ENCODE data around the gene SLC22A1. TPM values are rescaled to one million over a fixed set of nuclear protein-coding genes. Genes with fewer than 3 reads are reported as not detected.
"Not testable (repeated sequence)": the region's sequence is repeated elsewhere in the genome, so short reads cannot be mapped to it uniquely, and the experiment has no call there.

SLC22A1 gene
- total RNA-seq, 1 experiment from 2014 or later = 1.2 TPM

DNA sequence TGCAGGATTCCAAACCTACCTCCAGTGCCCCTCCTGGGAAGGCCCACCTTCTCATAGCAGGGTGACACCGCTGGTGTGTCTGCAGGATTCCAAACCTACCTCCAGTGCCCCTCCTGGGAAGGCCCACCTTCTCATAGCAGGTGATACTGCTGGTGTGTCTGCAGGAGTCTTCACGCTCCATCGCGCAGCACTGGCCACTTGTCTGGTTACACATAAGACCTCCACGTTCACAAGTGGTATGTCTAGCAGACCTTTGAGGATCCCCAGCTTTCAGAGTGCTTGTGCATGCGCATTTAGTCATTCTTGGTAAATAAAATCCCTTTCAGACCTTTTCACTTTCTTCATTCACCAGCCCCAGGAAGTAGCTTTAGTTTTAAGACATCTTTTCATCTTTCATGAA lies 29.4 kb upstream of the SLC22A1 start:
- CTCF ChIA-PET; POLR2A ChIA-PET; H3K27ac Mint-ChIP-seq; H3K9me3 Mint-ChIP-seq; H3K27me3 Mint-ChIP-seq (ENCODE audit: low read depth); DNase-seq (ENCODE audit: low spot score); H3K4me3 Mint-ChIP-seq; H3K4me1 Mint-ChIP-seq; ATAC-seq: not testable (repeated sequence)
- H3K36me3 Mint-ChIP-seq = peaks cover 71% of the 10 kb centered on the region

DNA sequence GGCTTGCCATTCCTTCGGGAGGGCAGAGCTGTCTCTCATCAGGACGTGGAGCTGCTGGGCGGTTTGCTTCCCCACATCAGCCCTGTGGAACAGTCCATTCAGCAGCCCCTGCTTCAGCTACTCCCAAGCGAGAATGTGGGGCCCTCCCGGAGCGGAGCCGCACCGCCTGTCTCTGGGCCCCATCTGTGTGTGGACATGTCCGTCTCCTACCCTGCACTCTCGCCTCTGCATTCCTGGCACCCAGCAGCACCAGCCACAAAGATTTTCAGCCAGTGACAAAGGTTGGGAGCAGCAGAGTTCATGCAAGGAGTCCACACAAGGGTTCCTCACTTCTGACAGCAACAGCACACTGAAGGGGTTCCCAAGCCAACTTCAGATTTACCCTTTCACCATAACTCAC lies 29.0 kb upstream of the SLC22A1 start:
- H3K4me3 Mint-ChIP-seq = no peak overlapping the region
- ChIA-PET POLR2A (no interaction called here), CTCF (no interaction called here)
- peaks cover 71% of the 10 kb centered on the region for H3K36me3 Mint-ChIP-seq
- no peaks in the 10 kb centered on the region for H3K27me3 Mint-ChIP-seq (ENCODE audit: low read depth)
- H3K4me1 Mint-ChIP-seq = no peaks in the 10 kb centered on the region
- H3K27ac Mint-ChIP-seq = no peak overlapping the region
- no peaks in the 10 kb centered on the region for H3K9me3 Mint-ChIP-seq
- TF ChIP-seq, protein P1, sequence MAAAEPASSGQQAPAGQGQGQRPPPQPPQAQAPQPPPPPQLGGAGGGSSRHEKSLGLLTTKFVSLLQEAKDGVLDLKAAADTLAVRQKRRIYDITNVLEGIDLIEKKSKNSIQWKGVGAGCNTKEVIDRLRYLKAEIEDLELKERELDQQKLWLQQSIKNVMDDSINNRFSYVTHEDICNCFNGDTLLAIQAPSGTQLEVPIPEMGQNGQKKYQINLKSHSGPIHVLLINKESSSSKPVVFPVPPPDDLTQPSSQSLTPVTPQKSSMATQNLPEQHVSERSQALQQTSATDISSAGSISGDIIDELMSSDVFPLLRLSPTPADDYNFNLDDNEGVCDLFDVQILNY (CRISPR knock-in tag; IDR thresholded peaks at IDR 0.05) = no peak
- TF ChIP-seq, protein P2, sequence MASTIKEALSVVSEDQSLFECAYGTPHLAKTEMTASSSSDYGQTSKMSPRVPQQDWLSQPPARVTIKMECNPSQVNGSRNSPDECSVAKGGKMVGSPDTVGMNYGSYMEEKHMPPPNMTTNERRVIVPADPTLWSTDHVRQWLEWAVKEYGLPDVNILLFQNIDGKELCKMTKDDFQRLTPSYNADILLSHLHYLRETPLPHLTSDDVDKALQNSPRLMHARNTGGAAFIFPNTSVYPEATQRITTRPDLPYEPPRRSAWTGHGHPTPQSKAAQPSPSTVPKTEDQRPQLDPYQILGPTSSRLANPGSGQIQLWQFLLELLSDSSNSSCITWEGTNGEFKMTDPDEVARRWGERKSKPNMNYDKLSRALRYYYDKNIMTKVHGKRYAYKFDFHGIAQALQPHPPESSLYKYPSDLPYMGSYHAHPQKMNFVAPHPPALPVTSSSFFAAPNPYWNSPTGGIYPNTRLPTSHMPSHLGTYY (CRISPR knock-in tag; IDR thresholded peaks at IDR 0.05) = no peak
- TF ChIP-seq NR1H2 (CRISPR knock-in tag; IDR thresholded peaks at IDR 0.05) = no peak
- DNase-seq (ENCODE audit: low spot score) (no peak), ATAC-seq (no peak)

DNA sequence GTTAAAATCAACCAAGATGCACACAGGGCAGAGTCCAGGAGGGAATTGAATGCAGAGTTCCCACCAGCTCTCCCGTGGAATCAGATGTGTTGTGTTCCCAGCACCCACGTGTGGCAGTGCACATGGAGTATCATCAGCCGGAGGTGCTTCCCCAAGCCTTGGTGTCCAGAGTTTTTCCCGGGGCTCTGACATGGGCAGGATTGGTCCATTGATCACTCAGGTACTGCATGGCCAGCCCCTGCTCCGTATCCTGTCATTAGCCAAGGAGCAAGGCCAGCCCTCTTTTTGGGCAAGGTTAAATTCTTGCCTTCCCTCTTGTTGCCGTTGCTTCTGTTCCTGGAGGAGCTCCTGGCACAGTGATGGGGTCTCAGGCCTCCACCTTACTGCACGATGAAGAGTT lies 28.6 kb upstream of the SLC22A1 start:
- no peak for ATAC-seq
- no peaks in the 10 kb centered on the region for H3K27me3 Mint-ChIP-seq (ENCODE audit: low read depth)
- H3K36me3 Mint-ChIP-seq = peaks cover 72% of the 10 kb centered on the region
- DNase-seq (ENCODE audit: low spot score) = no peak
- no peaks in the 10 kb centered on the region for H3K4me1 Mint-ChIP-seq
- ChIA-PET CTCF (no interaction called here), POLR2A (no interaction called here)
- H3K4me3 Mint-ChIP-seq = no peak overlapping the region
- TF ChIP-seq GRHL2 (CRISPR knock-in tag; IDR thresholded peaks at IDR 0.05; ENCODE audit: insufficient replicate concordance, severe bottlenecking) (no peak), JUN (CRISPR knock-in tag; IDR thresholded peaks at IDR 0.05) (no peak)
- H3K27ac Mint-ChIP-seq = no peak overlapping the region
- H3K9me3 Mint-ChIP-seq = no peaks in the 10 kb centered on the region

DNA sequence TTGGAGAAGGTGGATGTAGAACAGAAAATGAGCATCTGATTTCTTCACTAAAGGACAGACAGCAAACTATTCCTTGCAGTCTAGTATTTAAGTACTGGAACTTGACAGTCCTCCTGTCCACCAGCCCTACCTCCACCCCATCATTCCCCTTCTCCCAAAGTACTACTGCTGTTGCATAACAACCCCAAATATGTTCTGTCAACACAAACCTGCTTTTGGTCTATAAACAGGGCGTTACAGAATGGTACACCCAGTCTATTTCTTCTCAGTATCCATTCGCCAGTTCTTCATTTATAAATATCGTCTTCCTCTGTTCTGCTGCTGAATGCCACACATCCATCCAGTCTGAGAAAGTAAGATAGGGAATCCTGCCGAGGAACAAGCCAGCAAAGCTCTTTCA lies 27.7 kb upstream of the SLC22A1 start:
- Mint-ChIP-seq H3K27me3 (ENCODE audit: low read depth) (no peaks in the 10 kb centered on the region), H3K27ac (no peak overlapping the region), H3K9me3 (no peaks in the 10 kb centered on the region), H3K4me1 (no peaks in the 10 kb centered on the region), H3K36me3 (peaks cover 73% of the 10 kb centered on the region), H3K4me3 (no peak overlapping the region)
- DNase-seq (ENCODE audit: low spot score) = no peak
- CTCF ChIA-PET = no interaction called here
- POLR2A ChIA-PET = no interaction called here
- ATAC-seq = no peak
- TF ChIP-seq NR3C1 (CRISPR knock-in tag; conservative IDR thresholded peaks at IDR 0.05; ENCODE audit: low read depth) = no peak
- TF ChIP-seq SMAD3 (CRISPR knock-in tag; IDR thresholded peaks at IDR 0.05; ENCODE audit: borderline replicate concordance) = no peak
- TF ChIP-seq, protein P3, sequence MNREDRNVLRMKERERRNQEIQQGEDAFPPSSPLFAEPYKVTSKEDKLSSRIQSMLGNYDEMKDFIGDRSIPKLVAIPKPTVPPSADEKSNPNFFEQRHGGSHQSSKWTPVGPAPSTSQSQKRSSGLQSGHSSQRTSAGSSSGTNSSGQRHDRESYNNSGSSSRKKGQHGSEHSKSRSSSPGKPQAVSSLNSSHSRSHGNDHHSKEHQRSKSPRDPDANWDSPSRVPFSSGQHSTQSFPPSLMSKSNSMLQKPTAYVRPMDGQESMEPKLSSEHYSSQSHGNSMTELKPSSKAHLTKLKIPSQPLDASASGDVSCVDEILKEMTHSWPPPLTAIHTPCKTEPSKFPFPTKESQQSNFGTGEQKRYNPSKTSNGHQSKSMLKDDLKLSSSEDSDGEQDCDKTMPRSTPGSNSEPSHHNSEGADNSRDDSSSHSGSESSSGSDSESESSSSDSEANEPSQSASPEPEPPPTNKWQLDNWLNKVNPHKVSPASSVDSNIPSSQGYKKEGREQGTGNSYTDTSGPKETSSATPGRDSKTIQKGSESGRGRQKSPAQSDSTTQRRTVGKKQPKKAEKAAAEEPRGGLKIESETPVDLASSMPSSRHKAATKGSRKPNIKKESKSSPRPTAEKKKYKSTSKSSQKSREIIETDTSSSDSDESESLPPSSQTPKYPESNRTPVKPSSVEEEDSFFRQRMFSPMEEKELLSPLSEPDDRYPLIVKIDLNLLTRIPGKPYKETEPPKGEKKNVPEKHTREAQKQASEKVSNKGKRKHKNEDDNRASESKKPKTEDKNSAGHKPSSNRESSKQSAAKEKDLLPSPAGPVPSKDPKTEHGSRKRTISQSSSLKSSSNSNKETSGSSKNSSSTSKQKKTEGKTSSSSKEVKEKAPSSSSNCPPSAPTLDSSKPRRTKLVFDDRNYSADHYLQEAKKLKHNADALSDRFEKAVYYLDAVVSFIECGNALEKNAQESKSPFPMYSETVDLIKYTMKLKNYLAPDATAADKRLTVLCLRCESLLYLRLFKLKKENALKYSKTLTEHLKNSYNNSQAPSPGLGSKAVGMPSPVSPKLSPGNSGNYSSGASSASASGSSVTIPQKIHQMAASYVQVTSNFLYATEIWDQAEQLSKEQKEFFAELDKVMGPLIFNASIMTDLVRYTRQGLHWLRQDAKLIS (CRISPR knock-in tag; IDR thresholded peaks at IDR 0.05; ENCODE audit: borderline replicate concordance) = no peak
- TF ChIP-seq FOXK1 (CRISPR knock-in tag; IDR thresholded peaks at IDR 0.05) = no peak
- TF ChIP-seq, protein P4, sequence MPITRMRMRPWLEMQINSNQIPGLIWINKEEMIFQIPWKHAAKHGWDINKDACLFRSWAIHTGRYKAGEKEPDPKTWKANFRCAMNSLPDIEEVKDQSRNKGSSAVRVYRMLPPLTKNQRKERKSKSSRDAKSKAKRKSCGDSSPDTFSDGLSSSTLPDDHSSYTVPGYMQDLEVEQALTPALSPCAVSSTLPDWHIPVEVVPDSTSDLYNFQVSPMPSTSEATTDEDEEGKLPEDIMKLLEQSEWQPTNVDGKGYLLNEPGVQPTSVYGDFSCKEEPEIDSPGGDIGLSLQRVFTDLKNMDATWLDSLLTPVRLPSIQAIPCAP (CRISPR knock-in tag; IDR thresholded peaks at IDR 0.05) = no peak
- TF ChIP-seq, protein P5, sequence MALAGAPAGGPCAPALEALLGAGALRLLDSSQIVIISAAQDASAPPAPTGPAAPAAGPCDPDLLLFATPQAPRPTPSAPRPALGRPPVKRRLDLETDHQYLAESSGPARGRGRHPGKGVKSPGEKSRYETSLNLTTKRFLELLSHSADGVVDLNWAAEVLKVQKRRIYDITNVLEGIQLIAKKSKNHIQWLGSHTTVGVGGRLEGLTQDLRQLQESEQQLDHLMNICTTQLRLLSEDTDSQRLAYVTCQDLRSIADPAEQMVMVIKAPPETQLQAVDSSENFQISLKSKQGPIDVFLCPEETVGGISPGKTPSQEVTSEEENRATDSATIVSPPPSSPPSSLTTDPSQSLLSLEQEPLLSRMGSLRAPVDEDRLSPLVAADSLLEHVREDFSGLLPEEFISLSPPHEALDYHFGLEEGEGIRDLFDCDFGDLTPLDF (CRISPR knock-in tag; IDR thresholded peaks at IDR 0.05) = no peak
- TF ChIP-seq JAZF1 (CRISPR knock-in tag; IDR thresholded peaks at IDR 0.05) = no peak
- TF ChIP-seq MYBL2 (CRISPR knock-in tag; IDR thresholded peaks at IDR 0.05) = no peak
- TF ChIP-seq PRRX2 (CRISPR knock-in tag; IDR thresholded peaks at IDR 0.05) = no peak
- TF ChIP-seq, protein P6, sequence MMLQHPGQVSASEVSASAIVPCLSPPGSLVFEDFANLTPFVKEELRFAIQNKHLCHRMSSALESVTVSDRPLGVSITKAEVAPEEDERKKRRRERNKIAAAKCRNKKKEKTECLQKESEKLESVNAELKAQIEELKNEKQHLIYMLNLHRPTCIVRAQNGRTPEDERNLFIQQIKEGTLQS (CRISPR knock-in tag; conservative IDR thresholded peaks at IDR 0.05) = no peak
- TF ChIP-seq, protein P7, sequence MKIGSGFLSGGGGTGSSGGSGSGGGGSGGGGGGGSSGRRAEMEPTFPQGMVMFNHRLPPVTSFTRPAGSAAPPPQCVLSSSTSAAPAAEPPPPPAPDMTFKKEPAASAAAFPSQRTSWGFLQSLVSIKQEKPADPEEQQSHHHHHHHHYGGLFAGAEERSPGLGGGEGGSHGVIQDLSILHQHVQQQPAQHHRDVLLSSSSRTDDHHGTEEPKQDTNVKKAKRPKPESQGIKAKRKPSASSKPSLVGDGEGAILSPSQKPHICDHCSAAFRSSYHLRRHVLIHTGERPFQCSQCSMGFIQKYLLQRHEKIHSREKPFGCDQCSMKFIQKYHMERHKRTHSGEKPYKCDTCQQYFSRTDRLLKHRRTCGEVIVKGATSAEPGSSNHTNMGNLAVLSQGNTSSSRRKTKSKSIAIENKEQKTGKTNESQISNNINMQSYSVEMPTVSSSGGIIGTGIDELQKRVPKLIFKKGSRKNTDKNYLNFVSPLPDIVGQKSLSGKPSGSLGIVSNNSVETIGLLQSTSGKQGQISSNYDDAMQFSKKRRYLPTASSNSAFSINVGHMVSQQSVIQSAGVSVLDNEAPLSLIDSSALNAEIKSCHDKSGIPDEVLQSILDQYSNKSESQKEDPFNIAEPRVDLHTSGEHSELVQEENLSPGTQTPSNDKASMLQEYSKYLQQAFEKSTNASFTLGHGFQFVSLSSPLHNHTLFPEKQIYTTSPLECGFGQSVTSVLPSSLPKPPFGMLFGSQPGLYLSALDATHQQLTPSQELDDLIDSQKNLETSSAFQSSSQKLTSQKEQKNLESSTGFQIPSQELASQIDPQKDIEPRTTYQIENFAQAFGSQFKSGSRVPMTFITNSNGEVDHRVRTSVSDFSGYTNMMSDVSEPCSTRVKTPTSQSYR (CRISPR knock-in tag; IDR thresholded peaks at IDR 0.05) = no peak
- no peak for TF ChIP-seq IRF2 (CRISPR knock-in tag; IDR thresholded peaks at IDR 0.05; ENCODE audit: borderline replicate concordance, low read depth)
- TF ChIP-seq HMGA2 (CRISPR knock-in tag; IDR thresholded peaks at IDR 0.05) = no peak
- TF ChIP-seq NFE2L1 (CRISPR knock-in tag; IDR thresholded peaks at IDR 0.05) = no peak
- no peak for TF ChIP-seq TEAD1 (CRISPR knock-in tag; IDR thresholded peaks at IDR 0.05)
